ENCODE data around the gene PIAS3.

PIAS3 gene

GRCh38 chr1:145858901-145859490 is at the start of gene PIAS3:
Gene PIAS3, minus strand, starts transcription at chr1:145859081. Its CDS starts 91 bp downstream, at chr1:145858990.
- peak; percentile 90 for DNase-seq

- DNase-seq = no peak
Observed at GRCh38 chr1:145908653-145909052, 49.8 kb upstream of the PIAS3 start.

GRCh38 chr1:145906954-145907753 is 48.3 kb upstream of the PIAS3 start:
- no peak for DNase-seq

GRCh38 chr1:145901312-145902021 is 42.6 kb upstream of the PIAS3 start:
- no peak for DNase-seq

GRCh38 chr1:145898756-145899155 is 39.9 kb upstream of the PIAS3 start:
- no peak for DNase-seq

GRCh38 chr1:145897969-145898368 is 39.1 kb upstream of the PIAS3 start:
- DNase-seq = no peak

GRCh38 chr1:145895471-145895870 is 36.6 kb upstream of the PIAS3 start:
- no peak for DNase-seq

GRCh38 chr1:145893306-145894055 is 34.6 kb upstream of the PIAS3 start:
- DNase-seq = no peak

- DNase-seq = no peak
Observed at GRCh38 chr1:145892486-145893087, 33.7 kb upstream of the PIAS3 start.

GRCh38 chr1:145891587-145892485 is 33.0 kb upstream of the PIAS3 start:
- peak; percentile 97 for DNase-seq

- no peak for DNase-seq
Observed at GRCh38 chr1:145891143-145891542, 32.3 kb upstream of the PIAS3 start.

GRCh38 chr1:145889722-145890121 is 30.8 kb upstream of the PIAS3 start:
- peak; percentile 3 for DNase-seq

GRCh38 chr1:145887631-145888030 is 28.8 kb upstream of the PIAS3 start:
- no peak for DNase-seq

GRCh38 chr1:145886816-145887215 is 27.9 kb upstream of the PIAS3 start:
- no peak for DNase-seq

- no peak for DNase-seq
Observed at GRCh38 chr1:145886390-145886789, 27.5 kb upstream of the PIAS3 start.

- DNase-seq = peak; percentile 60
Observed at GRCh38 chr1:145885738-145886287, 26.9 kb upstream of the PIAS3 start, which contains the start of gene ANKRD35. Gene ANKRD35, minus strand, starts transcription at chr1:145885866. Its CDS starts 108 bp downstream, at chr1:145885758.

GRCh38 chr1:145884675-145885074 is 25.8 kb upstream of the PIAS3 start:
- no peak for DNase-seq

- DNase-seq = peak; percentile 97
Observed at GRCh38 chr1:145879775-145880174, 20.9 kb upstream of the PIAS3 start.

GRCh38 chr1:145878724-145879123 is 19.8 kb upstream of the PIAS3 start:
- DNase-seq = no peak

GRCh38 chr1:145877923-145878486 is 19.1 kb upstream of the PIAS3 start:
- no peak for DNase-seq

- no peak for DNase-seq
Observed at GRCh38 chr1:145874646-145875045, 15.8 kb upstream of the PIAS3 start.
